ENCODE measurements around the gene MPEG1.

- TF ChIP-seq JUNB (IDR thresholded peaks at IDR 0.05), result no peak
- no peak for TF ChIP-seq MAX (IDR thresholded peaks at IDR 0.05)
- TF ChIP-seq CHD2 (IDR thresholded peaks at IDR 0.05; ENCODE audit: low read length, partially characterized antibody), result no peak
- TF ChIP-seq, protein P1, sequence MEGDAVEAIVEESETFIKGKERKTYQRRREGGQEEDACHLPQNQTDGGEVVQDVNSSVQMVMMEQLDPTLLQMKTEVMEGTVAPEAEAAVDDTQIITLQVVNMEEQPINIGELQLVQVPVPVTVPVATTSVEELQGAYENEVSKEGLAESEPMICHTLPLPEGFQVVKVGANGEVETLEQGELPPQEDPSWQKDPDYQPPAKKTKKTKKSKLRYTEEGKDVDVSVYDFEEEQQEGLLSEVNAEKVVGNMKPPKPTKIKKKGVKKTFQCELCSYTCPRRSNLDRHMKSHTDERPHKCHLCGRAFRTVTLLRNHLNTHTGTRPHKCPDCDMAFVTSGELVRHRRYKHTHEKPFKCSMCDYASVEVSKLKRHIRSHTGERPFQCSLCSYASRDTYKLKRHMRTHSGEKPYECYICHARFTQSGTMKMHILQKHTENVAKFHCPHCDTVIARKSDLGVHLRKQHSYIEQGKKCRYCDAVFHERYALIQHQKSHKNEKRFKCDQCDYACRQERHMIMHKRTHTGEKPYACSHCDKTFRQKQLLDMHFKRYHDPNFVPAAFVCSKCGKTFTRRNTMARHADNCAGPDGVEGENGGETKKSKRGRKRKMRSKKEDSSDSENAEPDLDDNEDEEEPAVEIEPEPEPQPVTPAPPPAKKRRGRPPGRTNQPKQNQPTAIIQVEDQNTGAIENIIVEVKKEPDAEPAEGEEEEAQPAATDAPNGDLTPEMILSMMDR (IDR thresholded peaks at IDR 0.05), result no peak
- TF ChIP-seq ZNF302 (CRISPR knock-in tag; IDR thresholded peaks at IDR 0.05), result no peak
- no peak for TF ChIP-seq KDM5A (IDR thresholded peaks at IDR 0.05)
- no peak for TF ChIP-seq POLR2A (IDR thresholded peaks at IDR 0.05; ENCODE audit: low read length)
- no peak for TF ChIP-seq JUN (IDR thresholded peaks at IDR 0.05)
- no peak for TF ChIP-seq NR3C1 (IDR thresholded peaks at IDR 0.05)
- TF ChIP-seq EP300 (IDR thresholded peaks at IDR 0.05), result no peak
- TF ChIP-seq MYC (IDR thresholded peaks at IDR 0.05; ENCODE audit: borderline replicate concordance, low read length), result no peak
These were observed 49.6 kb upstream of the MPEG1 start for GRCh38 chr11:59262177-59262818.
